Measurements from ENCODE around the gene SLC27A2. TPM values are rescaled to one million over a fixed set of nuclear protein-coding genes. Genes with fewer than 3 reads are reported as not detected.
A peak's percentile ranks its signal among the peaks of the same experiment; 100 is the strongest.
"Not testable (repeated sequence)": the region's sequence is repeated elsewhere in the genome, so short reads cannot be mapped to it uniquely, and the experiment has no call there.

The SLC27A2 gene
- 0.39 TPM for polyA plus RNA-seq (ENCODE audit: insufficient read length)

DNA sequence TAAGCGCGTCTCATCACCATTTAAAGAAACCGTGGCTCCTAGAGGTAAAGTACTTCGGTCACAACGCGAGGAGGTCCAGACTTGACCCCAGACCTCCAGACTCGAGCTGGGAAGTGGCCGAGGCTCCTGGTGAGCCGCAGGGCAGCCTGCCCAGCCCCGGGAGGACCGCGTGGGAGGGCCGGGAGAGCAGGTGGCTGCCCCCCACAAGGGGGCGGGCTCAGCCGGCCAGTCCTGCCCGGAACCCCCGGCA is at the start of gene SLC27A2:
Gene SLC27A2 (plus strand): TSS at position 228 of the 250 bp plus-strand sequence. CDS start 232 bp downstream, outside the sequence.
- DNase-seq: no peak

DNA sequence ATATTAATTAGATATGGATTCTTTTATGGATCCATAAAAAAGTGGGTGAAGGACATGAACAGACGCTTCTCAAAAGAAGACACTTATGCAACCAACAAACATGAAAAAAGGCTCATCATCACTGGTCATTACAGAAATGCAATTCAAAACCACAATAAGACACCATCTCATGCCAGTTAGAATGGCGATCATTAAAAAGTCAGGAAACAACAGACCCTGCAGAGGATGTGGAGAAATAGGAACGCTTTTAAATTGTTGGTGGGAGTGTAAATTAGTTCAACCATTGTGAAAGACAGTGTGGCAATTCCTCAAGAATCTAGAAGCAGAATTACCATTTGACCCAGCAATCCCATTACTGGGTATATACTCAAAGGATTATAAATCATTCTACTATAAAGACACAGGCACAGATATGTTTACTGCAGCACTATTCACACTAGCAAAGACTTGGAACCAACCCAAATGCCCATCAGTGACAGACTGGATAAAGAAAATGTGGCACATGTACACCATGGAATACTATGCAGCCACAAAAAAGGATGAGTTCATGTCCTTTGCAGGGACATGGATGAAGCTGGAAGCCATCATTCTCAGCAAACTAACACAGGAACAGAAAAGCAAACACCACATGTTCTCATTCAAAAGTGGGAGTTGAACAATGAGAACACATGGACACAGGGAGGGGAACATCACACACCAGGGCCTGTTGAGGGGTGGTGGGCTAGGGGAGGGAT is 49.6 kb upstream of the SLC27A2 start:
- not testable (repeated sequence) for DNase-seq

DNA sequence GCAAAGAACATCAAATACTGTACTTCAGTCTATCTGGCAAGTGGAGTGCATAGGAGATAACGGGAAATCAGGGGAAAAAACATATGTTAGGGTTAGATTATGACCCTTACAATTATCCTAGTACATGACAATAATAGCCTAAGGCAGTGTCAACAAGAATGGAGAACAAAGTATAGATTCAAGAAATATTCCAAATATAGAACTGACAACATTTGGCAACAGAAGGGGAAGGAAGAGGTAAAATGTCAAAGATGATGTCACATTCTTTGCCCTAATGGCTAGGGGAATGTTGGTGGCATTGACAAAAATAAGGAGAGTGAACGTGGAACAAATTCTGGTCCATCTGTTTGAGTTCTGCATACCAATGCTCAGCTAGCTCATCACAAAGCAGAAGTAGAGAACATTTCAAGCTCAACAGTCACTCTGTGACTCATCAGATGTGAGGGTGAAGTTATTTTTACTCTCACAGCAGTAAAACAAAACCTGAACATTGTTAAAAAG is 47.4 kb upstream of the SLC27A2 start:
- DNase-seq: no peak

DNA sequence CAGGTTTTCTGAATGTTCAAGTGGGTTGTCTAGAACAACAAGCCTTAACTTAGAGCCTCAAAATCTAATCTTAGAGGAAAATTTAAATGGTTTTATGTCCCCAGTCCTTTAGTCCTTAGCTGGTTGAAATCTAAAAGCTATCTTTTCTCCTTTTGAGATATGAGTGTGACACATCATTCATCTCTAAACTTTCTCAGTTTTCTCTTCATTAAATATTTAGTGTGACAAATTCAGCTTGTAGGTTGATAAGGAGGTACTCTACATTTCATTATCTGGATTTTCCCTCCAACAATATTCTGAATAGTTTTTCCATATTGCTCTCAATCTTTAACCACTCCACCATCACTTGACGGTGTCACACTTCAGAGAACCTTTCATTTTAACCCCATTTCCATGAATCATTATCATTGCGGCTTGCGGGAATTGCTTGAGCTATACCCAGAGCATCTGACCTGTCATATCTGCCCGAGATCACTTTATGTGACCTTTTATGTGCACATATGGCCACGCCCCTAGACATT is 46.9 kb upstream of the SLC27A2 start:
- DNase-seq: no peak

DNA sequence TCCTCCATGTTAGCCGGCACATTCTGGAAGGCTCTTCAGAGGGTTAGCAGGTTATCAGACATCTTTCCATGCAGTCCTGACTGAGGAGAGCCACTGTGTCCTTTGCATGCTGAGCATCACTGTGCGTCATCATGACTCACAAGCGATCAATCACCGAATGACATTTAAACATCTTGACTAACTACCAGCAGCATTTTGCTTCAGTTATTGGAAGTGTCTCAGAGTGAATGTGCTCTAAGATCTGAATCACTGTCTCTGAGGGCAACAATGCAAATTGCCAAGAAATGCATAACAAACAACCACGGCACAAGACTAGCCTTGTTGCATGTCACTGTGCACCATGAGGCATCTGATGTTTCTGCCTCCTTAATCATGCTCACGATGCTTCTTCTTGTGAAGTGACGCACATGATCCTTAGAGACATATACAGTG is 44.6 kb upstream of the SLC27A2 start:
- no peak for DNase-seq

DNA sequence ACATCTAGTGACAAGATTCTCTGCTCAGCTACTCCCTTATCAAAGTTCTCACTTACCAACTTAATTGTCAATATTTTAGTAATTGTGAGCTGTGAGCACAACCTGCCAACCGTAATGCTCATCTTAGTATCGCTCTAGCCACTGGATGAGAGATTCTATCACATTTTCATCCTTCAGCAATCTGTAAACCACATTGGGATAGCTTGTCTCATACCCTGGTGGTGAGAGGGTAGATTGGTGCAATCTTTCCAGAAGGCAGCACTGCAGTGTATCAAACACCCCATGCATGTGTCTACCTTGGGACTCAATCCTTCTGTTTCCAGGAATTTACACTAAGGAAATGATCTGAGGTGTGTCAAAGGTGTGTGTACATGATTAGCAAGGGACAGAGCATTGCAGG is 44.1 kb upstream of the SLC27A2 start:
- no peak for DNase-seq

DNA sequence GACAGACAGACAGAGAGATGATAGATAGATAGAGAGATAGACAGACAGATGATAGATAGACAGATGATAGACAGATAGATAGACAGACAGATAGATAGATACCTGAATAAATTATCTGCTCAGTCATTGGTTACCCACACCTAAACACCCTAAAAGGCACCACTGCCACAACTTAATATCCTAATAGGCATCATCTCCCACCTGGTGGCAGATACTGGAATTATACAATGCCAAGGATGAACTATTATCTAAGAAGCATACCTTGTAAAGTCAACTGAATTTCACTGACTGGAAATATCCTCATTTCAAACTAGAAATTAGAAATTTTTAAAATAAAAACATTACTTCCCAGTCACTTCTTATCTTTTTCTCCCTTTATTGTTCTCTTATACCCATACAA is 43.6 kb upstream of the SLC27A2 start:
- DNase-seq: no peak

DNA sequence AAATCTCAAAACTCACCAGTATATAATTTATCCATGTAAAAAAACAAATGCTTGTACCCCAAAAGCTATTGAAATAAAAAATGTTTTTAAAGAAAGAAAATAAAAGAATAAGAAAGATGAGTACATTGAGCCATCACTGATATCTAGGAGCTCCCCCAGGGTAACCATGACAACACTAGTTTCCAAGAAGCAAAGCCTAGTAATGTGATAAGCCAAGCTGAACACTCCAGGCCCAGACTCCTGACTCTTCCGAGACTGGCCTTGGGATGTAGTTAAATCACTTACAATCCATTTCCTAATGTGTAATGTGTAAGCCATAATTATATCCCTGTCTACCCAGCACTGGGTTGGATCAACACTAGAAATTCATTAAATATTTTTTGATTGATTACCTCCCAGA is 41.9 kb upstream of the SLC27A2 start:
- no peak for DNase-seq

DNA sequence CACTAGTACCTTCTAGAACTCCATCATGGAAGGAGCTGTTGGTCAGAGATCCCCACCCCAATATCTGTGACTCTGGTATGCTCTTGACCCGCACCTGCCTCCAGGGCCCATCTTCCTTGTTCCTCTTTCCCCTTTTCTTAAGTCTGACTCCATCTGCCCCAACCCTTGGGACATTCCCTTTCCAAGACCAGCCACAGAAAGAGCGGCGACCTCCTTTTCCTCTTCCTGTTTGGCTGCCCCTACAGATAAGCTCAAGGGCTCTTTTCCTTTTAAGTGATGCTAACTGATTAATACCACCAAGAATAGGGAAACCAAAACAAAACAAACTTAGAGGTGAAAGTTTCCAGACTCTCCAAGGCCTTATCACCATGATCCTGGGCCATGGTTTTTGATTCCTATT is 41.0 kb upstream of the SLC27A2 start:
- DNase-seq: no peak

DNA sequence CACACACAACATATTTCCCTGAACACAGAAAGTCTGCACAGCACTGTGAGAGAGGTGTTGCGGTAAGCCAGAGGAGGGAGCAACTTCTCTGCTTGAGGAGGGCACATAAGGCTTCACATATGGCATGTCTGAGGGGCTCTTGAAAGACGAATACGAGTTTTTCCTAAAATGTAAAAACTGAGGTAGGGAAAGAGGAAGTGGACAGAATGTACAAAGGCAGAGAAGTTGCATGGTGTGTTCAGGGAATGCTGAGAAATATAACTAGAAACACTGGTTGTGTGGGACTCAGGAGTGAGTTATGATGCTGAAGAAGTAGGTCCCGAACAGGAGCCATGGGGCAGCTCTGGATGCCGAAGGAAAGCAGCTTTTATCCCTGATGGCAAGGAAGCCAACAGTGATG is 40.1 kb upstream of the SLC27A2 start:
- DNase-seq: no peak

DNA sequence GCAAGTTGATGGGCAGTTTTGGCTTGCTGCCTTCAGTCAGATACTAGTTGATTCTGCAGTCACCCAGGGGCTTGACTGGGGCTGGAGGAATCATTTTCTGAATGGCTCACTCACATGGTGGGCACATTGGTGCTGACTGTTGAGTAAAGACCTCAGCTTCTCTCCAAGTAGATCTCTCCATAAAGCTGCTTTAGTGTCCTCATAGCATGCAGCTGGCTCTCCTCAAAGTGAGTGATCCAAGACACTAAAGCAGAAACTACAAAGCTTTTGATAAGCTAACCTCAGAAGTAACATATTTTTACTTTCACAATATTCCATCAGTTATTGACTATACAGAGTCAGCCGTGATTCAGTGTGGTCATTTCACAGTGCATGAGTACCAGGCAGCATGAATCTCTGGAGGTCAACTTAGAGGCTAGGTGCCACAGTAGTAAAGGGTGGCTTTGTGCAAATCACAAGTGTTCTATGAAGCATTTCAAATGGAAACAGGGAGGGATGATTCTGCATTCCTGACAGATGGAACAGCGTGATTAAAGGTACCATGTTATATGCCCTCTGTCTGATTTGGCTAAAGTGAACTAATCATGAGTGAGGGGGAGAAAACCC is 38.6 kb upstream of the SLC27A2 start:
- DNase-seq: no peak

DNA sequence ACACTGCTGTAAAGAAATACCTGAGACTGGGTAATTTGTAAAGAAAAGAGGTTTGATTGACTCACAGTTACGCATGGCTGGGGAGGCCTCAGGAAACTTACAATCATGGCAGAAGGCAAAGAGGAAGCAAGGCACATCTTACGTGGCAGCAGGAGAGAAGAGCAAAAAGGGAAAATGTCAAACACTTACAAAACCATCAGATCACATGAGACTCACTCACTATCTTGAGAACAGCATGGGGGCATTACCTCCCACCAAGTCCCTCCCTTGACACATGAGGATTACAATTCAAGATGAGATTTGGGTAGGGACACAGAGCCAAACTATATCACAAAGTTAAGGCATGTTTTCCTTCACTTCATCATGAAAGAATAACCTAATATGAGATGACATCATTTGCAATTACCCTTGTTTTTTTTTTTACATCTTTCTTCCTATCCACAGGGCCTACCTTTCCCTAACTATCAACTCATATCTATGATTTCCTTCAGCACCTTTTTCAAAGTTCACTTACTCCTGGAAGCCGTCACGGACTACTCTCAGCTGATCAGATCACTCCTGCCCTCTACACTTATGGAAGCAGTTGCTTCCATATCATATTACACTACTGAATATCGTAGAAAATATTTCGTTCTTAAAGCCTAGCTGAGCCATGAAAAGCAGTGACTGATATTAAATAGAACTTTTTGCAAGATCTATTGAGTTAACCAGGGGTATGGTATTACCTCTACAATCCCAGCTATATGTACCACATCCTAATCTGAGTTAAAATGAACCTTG is 37.5 kb upstream of the SLC27A2 start:
- DNase-seq: no peak

DNA sequence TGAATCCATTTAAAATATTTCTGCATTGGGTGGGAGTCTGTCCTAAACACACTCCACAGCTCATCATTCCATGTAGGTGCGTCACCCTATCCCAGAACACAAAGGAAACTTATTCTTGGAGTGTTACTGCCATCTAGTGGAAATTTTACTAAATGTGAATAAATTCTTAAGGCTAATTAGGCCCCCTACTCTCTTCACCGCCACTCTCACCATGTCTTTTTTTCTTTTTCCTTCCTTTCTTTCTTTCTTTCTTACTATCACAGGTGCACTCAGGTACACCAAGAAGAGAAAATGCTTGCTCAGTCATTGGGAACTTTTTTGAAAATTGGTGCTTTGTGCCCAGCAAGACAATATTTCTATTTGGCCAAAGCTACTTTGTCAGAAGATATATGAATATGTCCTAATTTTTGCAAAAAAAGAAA is 36.5 kb upstream of the SLC27A2 start:
- peak; percentile 75 for DNase-seq

DNA sequence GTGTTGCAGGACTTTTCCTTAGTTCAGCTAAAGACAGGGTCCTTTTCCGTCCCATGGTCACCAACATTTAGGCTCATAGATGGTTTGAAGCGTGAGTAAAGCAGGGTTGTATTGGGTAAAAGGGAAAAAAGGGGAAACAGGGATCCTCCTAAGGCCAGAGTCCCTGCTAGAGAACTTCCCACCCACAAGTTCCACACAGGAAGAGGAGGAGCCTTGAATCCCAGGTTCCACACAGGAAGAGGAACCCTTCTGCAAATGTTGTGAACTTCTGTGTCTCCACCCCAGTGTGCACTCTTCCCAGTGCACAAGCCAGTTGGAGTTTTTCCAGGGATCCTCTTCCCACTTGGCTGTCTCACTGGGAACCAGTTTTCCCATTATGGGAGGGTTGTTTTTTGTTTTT is 35.4 kb upstream of the SLC27A2 start:
- DNase-seq: no peak

DNA sequence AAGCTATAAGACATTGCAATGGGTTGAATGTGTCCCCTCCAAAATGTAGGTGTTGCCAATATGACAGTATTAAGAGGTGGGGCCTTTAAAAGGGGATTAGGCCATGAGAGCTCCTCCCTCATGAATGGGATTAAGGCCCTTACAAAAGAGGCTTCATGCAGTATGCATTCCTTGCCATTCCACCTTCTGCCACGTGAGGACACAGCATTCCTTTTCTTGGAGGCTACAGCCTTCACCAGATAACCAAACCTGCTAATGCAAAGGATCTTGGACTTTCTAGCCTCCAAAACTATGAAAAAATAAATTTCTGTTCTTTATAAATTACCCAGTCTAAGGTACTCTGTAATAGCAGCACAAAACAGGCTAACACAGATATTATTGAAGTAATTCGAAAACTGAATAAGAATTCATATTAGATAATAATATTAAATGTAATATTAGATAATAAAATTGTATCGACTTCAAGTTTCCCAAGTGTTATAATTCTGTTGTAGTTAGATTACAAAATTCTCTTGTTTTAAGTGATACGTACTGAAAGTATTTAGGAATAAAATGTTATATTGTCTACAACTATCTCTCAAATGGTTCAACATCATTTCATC is 33.5 kb upstream of the SLC27A2 start:
- peak; percentile 20 for DNase-seq

DNA sequence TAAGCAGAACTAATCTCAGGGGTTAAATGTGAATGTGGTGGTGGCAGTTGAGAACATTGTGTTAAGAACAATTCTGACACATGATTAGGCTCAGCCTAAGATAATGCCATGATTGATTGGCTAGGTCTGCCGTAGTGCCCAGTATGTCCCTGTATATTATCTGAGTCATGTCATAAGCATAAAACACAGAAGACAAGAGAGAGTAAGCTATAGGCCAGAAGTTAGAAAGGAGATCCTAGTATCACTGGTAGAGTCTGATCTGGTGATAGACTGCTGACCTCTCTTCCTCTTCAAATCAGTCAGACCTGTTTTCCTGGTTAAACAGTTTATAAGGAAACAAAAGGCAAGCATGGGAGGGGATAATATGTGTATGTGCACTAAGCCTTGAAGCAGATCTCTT is 32.9 kb upstream of the SLC27A2 start:
- DNase-seq: no peak

DNA sequence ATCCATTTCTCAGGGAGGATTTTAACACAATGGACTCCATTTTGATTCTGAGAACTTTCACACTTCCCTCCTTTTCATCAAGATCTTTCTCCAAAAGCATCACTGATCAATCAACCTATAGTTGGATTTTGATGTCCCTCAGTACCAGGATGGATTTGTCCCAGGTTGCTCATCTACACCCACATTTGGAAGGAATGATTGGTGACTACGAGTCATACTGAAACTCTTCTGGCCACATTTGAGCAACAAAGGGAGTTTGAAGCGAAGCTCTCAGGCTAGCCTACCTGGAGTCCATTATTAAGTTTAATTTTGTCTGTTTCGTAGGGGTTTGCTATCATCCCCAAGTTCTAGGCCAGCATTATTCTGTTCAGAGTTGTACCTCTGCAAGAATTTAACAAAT is 31.6 kb upstream of the SLC27A2 start:
- no peak for DNase-seq

DNA sequence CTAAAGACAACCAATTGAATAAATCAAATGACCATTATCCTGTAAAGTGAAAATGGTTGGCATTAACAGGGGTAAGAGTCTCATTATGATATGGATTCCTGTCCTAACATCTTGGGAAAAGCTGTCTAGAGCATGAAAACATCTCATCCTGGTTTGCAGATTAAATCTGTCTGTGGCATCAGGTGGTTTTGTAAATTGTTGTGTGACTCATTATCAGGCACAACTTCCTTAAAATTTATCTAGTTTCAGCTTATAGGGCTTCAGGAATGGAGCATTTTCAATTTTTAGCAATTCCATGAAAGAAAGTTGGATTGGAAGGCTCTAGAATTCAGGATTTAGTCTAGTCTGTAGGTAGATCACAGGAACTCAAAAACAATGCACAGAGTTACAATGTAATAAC is 31.1 kb upstream of the SLC27A2 start:
- DNase-seq: no peak

DNA sequence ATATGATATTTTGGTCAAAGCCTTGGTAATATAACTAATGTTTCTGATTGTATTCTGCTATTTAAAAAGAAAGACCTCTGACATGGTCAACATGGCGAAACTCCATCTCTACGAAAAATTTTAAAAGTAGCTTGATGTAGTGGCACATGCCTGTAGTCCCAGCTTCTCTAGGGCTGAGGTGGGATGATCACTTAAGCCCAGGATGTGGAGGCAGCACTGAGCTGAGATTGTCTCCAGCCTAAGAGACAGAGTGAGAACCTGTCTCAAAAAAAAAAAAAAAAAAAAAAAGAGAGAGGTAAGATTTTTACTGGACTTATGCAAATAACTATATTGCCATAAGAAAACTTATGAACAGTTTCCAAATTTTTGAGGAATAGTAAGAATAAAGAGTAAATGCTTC is 30.5 kb upstream of the SLC27A2 start:
- DNase-seq: no peak

DNA sequence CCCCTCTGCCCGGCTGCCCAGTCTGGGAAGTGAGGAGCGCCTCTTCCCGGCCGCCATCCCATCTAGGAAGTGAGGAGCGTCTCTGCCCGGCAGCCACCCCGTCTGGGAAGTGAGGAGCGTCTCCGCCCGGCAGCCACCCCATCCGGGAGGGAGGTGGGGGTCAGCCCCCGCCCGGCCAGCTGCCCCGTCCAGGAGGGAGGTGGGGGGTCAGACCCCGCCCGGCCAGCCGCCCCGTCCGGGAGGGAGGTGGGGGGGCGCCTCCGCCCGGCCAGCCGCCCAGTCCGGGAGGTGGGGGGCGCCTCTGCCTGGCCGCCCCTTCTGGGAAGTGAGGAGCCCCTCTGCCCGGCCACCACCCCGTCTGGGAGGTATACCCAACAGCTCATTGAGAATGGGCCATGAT is 23.8 kb upstream of the SLC27A2 start:
- DNase-seq: not testable (repeated sequence)

DNA sequence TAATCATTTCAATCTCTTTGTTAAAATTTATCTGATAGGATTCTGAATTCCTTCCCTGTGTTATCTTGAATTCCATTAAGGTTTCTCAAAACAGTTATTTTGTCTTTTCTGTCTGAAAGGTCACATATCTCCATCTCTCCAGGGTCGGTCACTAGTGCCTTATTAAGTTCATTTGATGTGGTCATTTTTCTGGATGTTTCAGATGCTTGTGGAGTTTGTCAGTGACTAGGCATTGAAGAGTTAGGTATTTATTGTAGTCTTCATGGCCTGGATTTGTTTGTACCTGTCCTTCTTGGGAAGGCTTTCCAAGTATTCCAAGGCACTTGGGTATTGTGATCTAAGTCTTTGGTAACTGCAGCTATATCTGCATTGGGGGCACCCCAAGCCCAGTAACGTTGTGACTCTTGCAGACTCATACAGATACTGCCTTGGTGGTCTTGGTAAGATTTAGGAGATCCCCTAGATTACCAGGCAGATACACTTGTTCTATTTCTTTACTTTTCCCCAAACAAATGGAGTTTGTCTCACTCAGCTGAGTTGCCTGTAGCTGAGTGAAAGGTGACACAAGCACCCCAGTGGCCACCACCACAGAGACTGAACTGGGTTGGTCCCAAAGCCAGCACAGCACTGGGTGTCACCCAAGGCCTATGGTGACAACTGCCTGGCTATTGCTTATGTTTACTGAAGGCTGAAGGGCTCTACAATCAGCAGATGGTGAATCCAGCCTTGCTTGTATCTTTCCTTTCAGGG is 18.9 kb upstream of the SLC27A2 start:
- DNase-seq: no peak

DNA sequence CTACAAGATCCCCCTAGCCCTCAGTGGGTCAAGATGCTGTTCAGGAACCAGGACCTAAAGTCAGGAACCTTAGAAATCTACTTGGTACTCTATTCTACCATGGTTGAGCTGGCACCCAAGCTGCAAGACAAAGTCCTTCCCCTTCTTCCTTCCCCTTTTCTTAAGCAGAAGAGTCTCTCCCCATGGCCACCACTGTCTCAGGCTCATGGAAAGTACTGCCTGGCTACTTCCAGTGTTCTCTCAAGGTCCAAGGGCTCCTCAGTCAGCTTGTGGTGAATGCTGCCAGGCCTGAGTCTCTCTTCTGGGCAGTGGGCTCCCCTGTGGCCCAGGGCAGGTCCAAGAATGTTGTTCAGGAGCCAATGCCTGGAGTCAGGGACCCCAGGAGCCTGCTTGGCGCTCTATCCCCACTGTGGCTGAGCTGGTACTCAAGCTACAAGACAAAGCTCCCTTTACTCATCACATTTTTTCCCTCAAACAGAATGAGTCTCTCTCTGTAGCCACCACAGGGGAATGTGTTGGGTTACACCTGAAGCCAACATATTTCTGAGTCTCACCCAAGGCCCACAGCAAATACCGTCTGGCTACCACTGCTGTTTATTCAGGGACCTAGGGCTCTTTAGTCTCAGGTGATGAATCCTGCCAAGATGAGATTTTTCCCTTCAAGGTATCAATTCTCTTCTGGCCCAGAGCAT is 18.1 kb upstream of the SLC27A2 start:
- no peak for DNase-seq

Measured in hindlimb muscle (tissue), 1 donor.